Fibroblast of lung (primary cell): Measurements from ENCODE around the gene GNB1L.

Experiments
- CTCF ChIP-seq, 2 donors: IDR thresholded peaks in 1 of 2; conservative IDR thresholded peaks in 1 of 2; 1 replicate in 1 of 2; 2 replicates in 1 of 2; pipeline ENCODE4 v1.5.1; 2011 to 2012; ENCODE audit warnings: low read length in 2 of 2, control low read depth in 1 of 2, inconsistent platforms in 1 of 2, low read depth in 1 of 2, mild to moderate bottlenecking in 1 of 2
- EZH2 ChIP-seq: IDR thresholded peaks from 2 replicates; pipeline ENCODE4 v1.5.1; 2012; ENCODE audit warnings: low read length, control low read depth, mild to moderate bottlenecking; ENCODE audit errors: missing control alignments

GRCh38 chr22:19879643-19879991 is 24.9 kb upstream of the GNB1L start:
- TF ChIP-seq CTCF (conservative IDR thresholded peaks at IDR 0.05 in 1 of 2, IDR thresholded peaks at IDR 0.05 in 1 of 2; ENCODE audit: low read depth in 1 of 2, low read length in 2 of 2): no peak
- no peak for TF ChIP-seq EZH2
